Measurements from ENCODE around the gene ATP6V1B1.
"Not testable (repeated sequence)": the region's sequence is repeated elsewhere in the genome, so short reads cannot be mapped to it uniquely, and the experiment has no call there.

Gene ATP6V1B1

DNA sequence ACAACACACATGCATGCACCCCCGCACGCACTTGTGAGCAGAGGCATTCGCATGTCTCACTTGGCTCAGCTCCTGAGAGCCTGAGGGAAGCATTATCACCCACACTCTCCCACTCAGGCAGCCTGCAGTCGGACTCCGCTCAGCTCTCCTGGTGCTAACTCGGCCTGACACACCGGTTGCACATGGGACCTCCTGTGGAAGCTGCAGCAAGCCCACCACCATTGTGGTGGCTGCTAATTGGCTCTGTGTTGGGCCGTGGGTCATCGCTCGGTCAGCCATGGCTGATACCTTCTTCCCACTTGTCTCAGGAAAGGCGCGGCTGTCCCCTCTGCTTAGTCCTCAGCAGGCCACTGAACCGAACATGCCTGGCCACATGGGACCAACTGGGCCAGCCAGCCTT is 72.6 kb downstream of the ATP6V1B1 start:
- H3K4me3 Mint-ChIP-seq = no peak overlapping the region
- intact Hi-C loops (cut with micrococcal nuclease) = no loop called here
- no peaks in the 10 kb centered on the region for H3K9me3 Mint-ChIP-seq
- no peaks in the 10 kb centered on the region for H3K36me3 Mint-ChIP-seq (ENCODE audit: low read depth)
- peaks cover 11% of the 10 kb centered on the region for H3K4me1 Mint-ChIP-seq (ENCODE audit: low read depth)
- peaks cover 7% of the 10 kb centered on the region for H3K27me3 Mint-ChIP-seq
- no peak overlapping the region for H3K27ac Mint-ChIP-seq

DNA sequence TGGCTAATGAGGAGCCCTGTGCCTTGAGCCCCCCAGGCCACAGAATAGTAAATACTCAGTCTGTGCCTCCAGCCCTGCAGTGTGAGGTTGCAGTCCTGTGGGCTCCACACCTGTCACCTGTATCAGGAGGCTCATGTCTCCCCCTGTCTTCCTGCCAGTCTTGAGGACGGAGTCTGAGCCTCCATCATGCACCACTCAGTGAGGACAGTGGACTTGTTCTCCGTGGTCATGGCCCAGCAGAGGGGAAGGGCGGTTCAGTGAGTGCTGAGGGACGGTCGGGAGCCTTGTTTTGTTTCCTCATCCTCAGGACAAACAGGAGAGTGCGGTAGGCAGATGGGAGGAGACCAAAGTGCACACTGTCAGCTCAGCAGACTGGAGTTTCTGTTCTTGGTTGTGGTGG is 76.1 kb downstream of the ATP6V1B1 start:
- intact Hi-C loops (cut with micrococcal nuclease); H3K27me3 Mint-ChIP-seq; H3K9me3 Mint-ChIP-seq; H3K4me3 Mint-ChIP-seq; H3K36me3 Mint-ChIP-seq (ENCODE audit: low read depth): not testable (repeated sequence)
- H3K4me1 Mint-ChIP-seq (ENCODE audit: low read depth) = peaks cover 11% of the 10 kb centered on the region
- H3K27ac Mint-ChIP-seq = peak overlapping the region; percentile 39
